Astrocyte (in vitro differentiated cells and primary cell): ENCODE data around the gene RBM24. TPM values are rescaled to one million over a fixed set of nuclear protein-coding genes. Genes with fewer than 3 reads are reported as not detected.

ENCODE experiments used
- DNase-seq: peaks from one replicate; pipeline ENCODE4 v3.0.0-alpha.2; 2010; ENCODE audit warnings: low read depth
- FAIRE-seq: peaks from 2 replicates; lab custom pipeline; 2011; peaks lifted over from hg19 to GRCh38; lab: Jason Lieb, UNC
- H2AFZ ChIP-seq: 2 replicates; pipeline ENCODE4 v1.6.0; 2012; ENCODE audit warnings: low read depth, low read length, inconsistent platforms
- H3K27ac ChIP-seq: 2 replicates; pipeline ENCODE4 v1.5.1; 2011; ENCODE audit warnings: low read depth, low read length, inconsistent platforms
- H3K27me3 ChIP-seq: 2 replicates; pipeline ENCODE4 v1.6.0; 2011; ENCODE audit warnings: low read length, inconsistent platforms; ENCODE audit not compliant: insufficient read depth
- H3K36me3 ChIP-seq: 2 replicates; pipeline ENCODE4 v1.5.1; 2011; ENCODE audit warnings: low read length, inconsistent platforms; ENCODE audit not compliant: insufficient read depth
- H3K4me1 ChIP-seq: 2 replicates; pipeline ENCODE4 v1.5.1; 2011; ENCODE audit warnings: low read length, inconsistent platforms; ENCODE audit not compliant: insufficient read depth
- H3K4me2 ChIP-seq: 2 replicates; pipeline ENCODE4 v1.6.0; 2012; ENCODE audit warnings: low read length, inconsistent platforms
- H3K4me3 ChIP-seq: 2 replicates; pipeline ENCODE4 v1.5.1; 2011; ENCODE audit warnings: low read depth, mild to moderate bottlenecking, low read length, inconsistent platforms; ENCODE audit not compliant: insufficient read depth
- H3K79me2 ChIP-seq: 2 replicates; pipeline ENCODE4 v1.6.0; 2012; ENCODE audit warnings: mild to moderate bottlenecking, low read length, inconsistent platforms; ENCODE audit not compliant: insufficient read depth
- H3K9ac ChIP-seq: 2 replicates; pipeline ENCODE4 v1.6.0; 2012; ENCODE audit warnings: mild to moderate bottlenecking, low read length, inconsistent platforms
- H3K9me3 ChIP-seq: 2 replicates; pipeline ENCODE4 v1.5.1; 2012; ENCODE audit warnings: low read depth, mild to moderate bottlenecking, low read length, inconsistent platforms; ENCODE audit not compliant: insufficient read depth
- H4K20me1 ChIP-seq: 2 replicates; pipeline ENCODE4 v1.6.0; 2012; ENCODE audit warnings: low read length, inconsistent platforms; ENCODE audit not compliant: insufficient read depth
- H3K27ac Mint-ChIP-seq: one replicate; pipeline ENCODE4 v1.8.0; 2021; ENCODE audit warnings: mild to moderate bottlenecking, mixed read lengths; ENCODE audit not compliant: unreplicated experiment
- H3K27me3 Mint-ChIP-seq: one replicate; pipeline ENCODE4 v1.8.0; 2021; ENCODE audit warnings: low read depth, mixed read lengths; ENCODE audit not compliant: unreplicated experiment
- H3K36me3 Mint-ChIP-seq: one replicate; pipeline ENCODE4 v1.8.0; 2021; ENCODE audit warnings: low read depth, mixed read lengths; ENCODE audit not compliant: unreplicated experiment
- H3K4me1 Mint-ChIP-seq: one replicate; pipeline ENCODE4 v1.8.0; 2021; ENCODE audit warnings: low read depth, mixed read lengths; ENCODE audit not compliant: unreplicated experiment
- H3K4me3 Mint-ChIP-seq: one replicate; pipeline ENCODE4 v1.8.0; 2021; ENCODE audit warnings: mild to moderate bottlenecking, moderate library complexity, mixed read lengths; ENCODE audit not compliant: unreplicated experiment
- H3K9me3 Mint-ChIP-seq: one replicate; pipeline ENCODE4 v1.8.0; 2021; ENCODE audit warnings: mild to moderate bottlenecking, mixed read lengths; ENCODE audit not compliant: unreplicated experiment
- CTCF ChIP-seq: IDR thresholded peaks from 2 replicates; pipeline ENCODE4 v1.5.1; 2011; ENCODE audit warnings: low read depth, mild to moderate bottlenecking, inconsistent platforms, low read length, moderate library complexity; ENCODE audit not compliant: insufficient read depth
- EZH2 ChIP-seq: IDR thresholded peaks from 2 replicates; pipeline ENCODE4 v1.6.1; 2012; ENCODE audit warnings: mild to moderate bottlenecking, low read length, inconsistent platforms; ENCODE audit not compliant: insufficient read depth
- total RNA-seq: library from RNA; stranded (reverse); gene quantifications from 2 replicates; pipeline ENCODE4 v1.2.1, GENCODE V29; 2021

RBM24 gene
- total RNA-seq, 1 donor from 2014 or later: 22.7 TPM

GRCh38 chr6:17269840-17270239 lies 11.3 kb upstream of the RBM24 start:
- peak; percentile 85 for DNase-seq
- peak overlapping the region; percentile 11 for H3K4me3 Mint-ChIP-seq
- H3K36me3 ChIP-seq: no peaks in the 10 kb centered on the region
- peak overlapping the region; percentile 13 for H2AFZ ChIP-seq
- peak overlapping the region; percentile 92 for H3K27ac Mint-ChIP-seq
- no peaks in the 10 kb centered on the region for H3K36me3 Mint-ChIP-seq
- H4K20me1 ChIP-seq: no peaks in the 10 kb centered on the region
- peaks cover 20% of the 10 kb centered on the region for H3K4me1 Mint-ChIP-seq
- no peaks in the 10 kb centered on the region for H3K79me2 ChIP-seq
- peak overlapping the region; percentile 20 for H3K4me2 ChIP-seq
- no peaks in the 10 kb centered on the region for H3K27me3 Mint-ChIP-seq
- H3K27me3 ChIP-seq: no peaks in the 10 kb centered on the region
- H3K9ac ChIP-seq: no peak overlapping the region
- H3K9me3 Mint-ChIP-seq: no peaks in the 10 kb centered on the region
- TF ChIP-seq CTCF: no peak
- TF ChIP-seq EZH2: no peak
- peak overlapping the region; percentile 54 for H3K27ac ChIP-seq
- H3K4me1 ChIP-seq: peaks cover 22% of the 10 kb centered on the region
- H3K9me3 ChIP-seq: no peaks in the 10 kb centered on the region
- peak; percentile 64 for FAIRE-seq
- H3K4me3 ChIP-seq: no peak overlapping the region

DNA sequence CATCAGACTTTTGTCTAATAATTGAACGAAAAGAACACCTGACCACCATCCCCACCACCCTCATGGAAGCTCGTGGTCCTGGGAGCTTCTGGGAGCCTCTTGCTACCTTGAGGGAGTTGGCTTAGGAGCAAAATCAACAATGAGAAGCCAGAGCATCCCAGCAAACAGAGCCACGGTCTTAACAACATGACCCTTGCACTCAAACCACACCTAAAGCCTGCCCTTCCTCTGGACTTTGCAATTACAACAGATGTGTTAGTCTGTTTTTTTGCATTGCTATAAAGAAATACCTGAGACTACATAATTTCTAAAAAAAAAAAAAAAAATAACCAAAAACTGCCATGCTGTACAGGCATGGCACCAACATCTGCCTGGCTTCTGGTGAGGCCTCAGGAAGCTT lies 9.5 kb upstream of the RBM24 start:
- H2AFZ ChIP-seq: no peak overlapping the region
- no peak overlapping the region for H3K4me2 ChIP-seq
- TF ChIP-seq CTCF (no peak), EZH2 (no peak)
- DNase-seq (no peak), FAIRE-seq (no peak)
- no peak overlapping the region for H3K27ac ChIP-seq
- H3K4me3 ChIP-seq: no peak overlapping the region
- H3K9ac ChIP-seq: no peak overlapping the region
- Mint-ChIP-seq H3K36me3 (no peaks in the 10 kb centered on the region), H3K4me3 (no peak overlapping the region), H3K4me1 (peaks cover 21% of the 10 kb centered on the region), H3K27ac (no peak overlapping the region), H3K27me3 (no peaks in the 10 kb centered on the region), H3K9me3 (no peaks in the 10 kb centered on the region)
- no peaks in the 10 kb centered on the region for H3K27me3 ChIP-seq
- no peaks in the 10 kb centered on the region for H3K36me3 ChIP-seq
- no peaks in the 10 kb centered on the region for H3K9me3 ChIP-seq
- H3K79me2 ChIP-seq: no peaks in the 10 kb centered on the region
- no peaks in the 10 kb centered on the region for H4K20me1 ChIP-seq
- peaks cover 22% of the 10 kb centered on the region for H3K4me1 ChIP-seq

DNA sequence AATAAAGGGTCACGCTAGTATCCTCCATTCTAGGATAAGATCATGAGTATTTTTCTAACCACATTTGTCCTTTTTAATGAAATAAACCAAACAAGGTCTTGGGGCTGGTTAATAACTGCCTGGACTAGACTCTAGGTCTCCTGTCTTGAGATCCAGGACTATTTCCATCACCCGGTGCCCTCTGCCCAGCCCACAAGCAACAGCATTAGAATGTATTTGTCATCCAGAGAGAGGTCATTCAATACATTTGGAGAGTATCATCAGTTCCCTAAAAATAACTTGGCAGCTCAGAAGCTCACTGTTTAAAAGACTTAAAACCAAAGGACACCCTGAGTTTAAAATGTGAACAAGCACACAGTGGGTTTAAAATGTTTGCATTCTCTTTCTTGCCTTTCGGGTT lies 4.4 kb upstream of the RBM24 start:
- H3K79me2 ChIP-seq: peaks cover 4% of the 10 kb centered on the region

More for the DNA sequence above, 4.4 kb upstream of the RBM24 start:
- H3K36me3 ChIP-seq: no peaks in the 10 kb centered on the region
- H3K4me3 ChIP-seq: no peak overlapping the region
- H2AFZ ChIP-seq: no peak overlapping the region
- Mint-ChIP-seq H3K27ac (no peak overlapping the region), H3K9me3 (no peaks in the 10 kb centered on the region), H3K4me3 (no peak overlapping the region), H3K36me3 (no peaks in the 10 kb centered on the region), H3K4me1 (peaks cover 28% of the 10 kb centered on the region), H3K27me3 (no peaks in the 10 kb centered on the region)
- no peaks in the 10 kb centered on the region for H3K27me3 ChIP-seq
- TF ChIP-seq CTCF (no peak), EZH2 (no peak)
- peak overlapping the region; percentile 67 for H3K4me2 ChIP-seq
- peak overlapping the region; percentile 9 for H3K9ac ChIP-seq
- no peaks in the 10 kb centered on the region for H3K9me3 ChIP-seq
- H4K20me1 ChIP-seq: no peaks in the 10 kb centered on the region
- peak overlapping the region; percentile 40 for H3K27ac ChIP-seq
- DNase-seq: peak; percentile 42
- peaks cover 26% of the 10 kb centered on the region for H3K4me1 ChIP-seq
- no peak for FAIRE-seq
